Effector memory CD4-positive, alpha-beta T cell (primary cell): ENCODE data around the gene GRHL1.
"Not testable (repeated sequence)": the region's sequence is repeated elsewhere in the genome, so short reads cannot be mapped to it uniquely, and the experiment has no call there.

Experiments used
- DNase-seq, 3 donors: peaks; one replicate each; pipeline ENCODE4 v3.0.0-alpha.2; 2020
- H3K27ac ChIP-seq: 2 replicates; pipeline ENCODE4 v1.7.0; 2013; ENCODE audit warnings: mild to moderate bottlenecking, low read length, moderate library complexity; ENCODE audit not compliant: insufficient read depth, poor library complexity, severe bottlenecking
- H3K27me3 ChIP-seq: replicated peaks from 2 replicates; pipeline ENCODE4 v1.7.0; 2013; ENCODE audit warnings: mild to moderate bottlenecking, low read length; ENCODE audit not compliant: insufficient read depth, control insufficient read depth, poor library complexity, severe bottlenecking
- H3K36me3 ChIP-seq: 2 replicates; pipeline ENCODE4 v1.7.0; 2013; ENCODE audit warnings: mild to moderate bottlenecking, low read length, moderate library complexity; ENCODE audit not compliant: control insufficient read depth, insufficient read depth
- H3K4me1 ChIP-seq: 2 replicates; pipeline ENCODE4 v1.7.0; 2013; ENCODE audit warnings: low read length, mild to moderate bottlenecking; ENCODE audit not compliant: control insufficient read depth, insufficient read depth, poor library complexity, severe bottlenecking
- H3K4me3 ChIP-seq: 2 replicates; pipeline ENCODE4 v1.7.0; 2013; ENCODE audit warnings: low read length, low read depth, mild to moderate bottlenecking; ENCODE audit not compliant: insufficient read depth, poor library complexity, severe bottlenecking
- H3K9me3 ChIP-seq: 2 replicates; pipeline ENCODE4 v1.7.0; 2013; ENCODE audit warnings: mild to moderate bottlenecking, low read length, moderate library complexity; ENCODE audit not compliant: control insufficient read depth

Gene GRHL1

GRCh38 chr2:10014418-10015190, 63.1 kb downstream of the GRHL1 start:
- no peaks in the 10 kb centered on the region for H3K27me3 ChIP-seq
- no peaks in the 10 kb centered on the region for H3K4me1 ChIP-seq
- no peak for DNase-seq
- H3K9me3 ChIP-seq = peaks cover 4% of the 10 kb centered on the region
- no peaks in the 10 kb centered on the region for H3K36me3 ChIP-seq
- H3K27ac ChIP-seq = no peak overlapping the region
- H3K4me3 ChIP-seq = no peak overlapping the region

- not testable (repeated sequence) for H3K4me1 ChIP-seq, H3K9me3 ChIP-seq, H3K36me3 ChIP-seq, DNase-seq, H3K27me3 ChIP-seq, H3K27ac ChIP-seq, H3K4me3 ChIP-seq
Observed at GRCh38 chr2:10015376-10015989, 64.0 kb downstream of the GRHL1 start.

- Histone ChIP-seq H3K27ac (no peak overlapping the region), H3K27me3 (no peaks in the 10 kb centered on the region), H3K4me1 (no peaks in the 10 kb centered on the region), H3K9me3 (peaks cover 4% of the 10 kb centered on the region), H3K4me3 (no peak overlapping the region), H3K36me3 (no peaks in the 10 kb centered on the region)
- no peak for DNase-seq
Observed at GRCh38 chr2:10016001-10016801, 64.7 kb downstream of the GRHL1 start.

- Histone ChIP-seq H3K4me1 (no peaks in the 10 kb centered on the region), H3K27ac (no peak overlapping the region), H3K9me3 (peaks cover 4% of the 10 kb centered on the region), H3K36me3 (no peaks in the 10 kb centered on the region), H3K27me3 (no peaks in the 10 kb centered on the region), H3K4me3 (no peak overlapping the region)
- DNase-seq = no peak
Observed at GRCh38 chr2:10016802-10017258, 65.3 kb downstream of the GRHL1 start.

- no peak overlapping the region for H3K4me3 ChIP-seq
- peaks cover 4% of the 10 kb centered on the region for H3K9me3 ChIP-seq
- no peak overlapping the region for H3K27ac ChIP-seq
- no peaks in the 10 kb centered on the region for H3K36me3 ChIP-seq
- no peaks in the 10 kb centered on the region for H3K27me3 ChIP-seq
- no peak for DNase-seq
- H3K4me1 ChIP-seq = no peaks in the 10 kb centered on the region
Observed at GRCh38 chr2:10017313-10017941, 65.9 kb downstream of the GRHL1 start.

GRCh38 chr2:10019174-10019573, 67.7 kb downstream of the GRHL1 start:
- no peak overlapping the region for H3K4me3 ChIP-seq
- no peaks in the 10 kb centered on the region for H3K4me1 ChIP-seq
- no peak overlapping the region for H3K27ac ChIP-seq
- no peaks in the 10 kb centered on the region for H3K36me3 ChIP-seq
- peaks cover 4% of the 10 kb centered on the region for H3K9me3 ChIP-seq
- no peaks in the 10 kb centered on the region for H3K27me3 ChIP-seq
- DNase-seq = no peak

- H3K27ac ChIP-seq = no peak overlapping the region
- H3K36me3 ChIP-seq = no peaks in the 10 kb centered on the region
- no peaks in the 10 kb centered on the region for H3K27me3 ChIP-seq
- DNase-seq = no peak
- peaks cover 4% of the 10 kb centered on the region for H3K9me3 ChIP-seq
- H3K4me3 ChIP-seq = no peak overlapping the region
- H3K4me1 ChIP-seq = no peaks in the 10 kb centered on the region
Observed at GRCh38 chr2:10019602-10020400, 68.3 kb downstream of the GRHL1 start.

- Histone ChIP-seq H3K9me3 (peaks cover 4% of the 10 kb centered on the region), H3K27ac (no peak overlapping the region), H3K4me3 (no peak overlapping the region), H3K27me3 (no peaks in the 10 kb centered on the region), H3K36me3 (no peaks in the 10 kb centered on the region), H3K4me1 (no peaks in the 10 kb centered on the region)
- DNase-seq = no peak
Observed at GRCh38 chr2:10022041-10022421, 70.5 kb downstream of the GRHL1 start.

GRCh38 chr2:10022445-10022844, 71.0 kb downstream of the GRHL1 start:
- Histone ChIP-seq H3K4me3 (no peak overlapping the region), H3K4me1 (no peaks in the 10 kb centered on the region), H3K27ac (no peak overlapping the region), H3K36me3 (no peaks in the 10 kb centered on the region), H3K27me3 (no peaks in the 10 kb centered on the region), H3K9me3 (peaks cover 3% of the 10 kb centered on the region)
- DNase-seq = no peak
